Left ventricle myocardium inferior (tissue), 1 donor: ENCODE data around the gene SLC44A1. TPM values are rescaled to one million over a fixed set of nuclear protein-coding genes. Genes with fewer than 3 reads are reported as not detected.

Source experiments
- DNase-seq: peaks from one replicate; pipeline ENCODE4 v3.0.0-alpha.2; 2020
- H3K27ac ChIP-seq: fragments of 200-600 bp; replicated peaks from 2 replicates; pipeline ENCODE4 v1.8.0; 2021
- H3K27me3 ChIP-seq: fragments of 200-600 bp; 2 replicates; pipeline ENCODE4 v1.8.0; 2021; ENCODE audit warnings: low read depth
- H3K36me3 ChIP-seq: fragments of 200-600 bp; 2 replicates; pipeline ENCODE4 v1.8.0; 2021
- H3K4me1 ChIP-seq: fragments of 200-600 bp; 2 replicates; pipeline ENCODE4 v1.8.0; 2021
- H3K4me3 ChIP-seq: fragments of 200-600 bp; 2 replicates; pipeline ENCODE4 v1.8.0; 2021; ENCODE audit warnings: mild to moderate bottlenecking, moderate library complexity
- H3K9me3 ChIP-seq: fragments of 200-600 bp; replicated peaks from 2 replicates; pipeline ENCODE4 v1.8.0; 2021
- CTCF ChIP-seq: fragments of 200-600 bp; IDR thresholded peaks from 2 replicates; pipeline ENCODE4 v1.8.0; 2021; ENCODE audit warnings: antibody characterized with exemption, mild to moderate bottlenecking, borderline replicate concordance
- intact Hi-C: fragments of 100-400 bp; cut with micrococcal nuclease; formaldehyde crosslinking; loops from one replicate; pipeline ENCODE4 v1.11.0; 2022
- total RNA-seq: library from RNA; stranded (reverse); fragmentation: NEBNext Ultra II Directional; extraction: Animal tissue kit (Norgen Biotek cat#: 25700); gene quantifications from one replicate; pipeline ENCODE4 v1.2.1, GENCODE V29; 2021
- donor health status: DM: no; HTN: yes; CAD: no; lungs with severe emphysema.

The SLC44A1 gene
- total RNA-seq, 1 donor from 2014 or later, result 27.0 TPM

GRCh38 chr9:105270711-105271110 is 26.3 kb downstream of the SLC44A1 start:
- Histone ChIP-seq H3K4me1 (peaks cover 7% of the 10 kb centered on the region), H3K27ac (no peak overlapping the region), H3K4me3 (no peak overlapping the region), H3K36me3 (no peaks in the 10 kb centered on the region), H3K27me3 (no peaks in the 10 kb centered on the region), H3K9me3 (peaks cover 9% of the 10 kb centered on the region)
- intact Hi-C loops, result loop anchor here (10.0 kb wide), 1 partner anchor 86 kb away; no protein-coding TSS in a partner anchor
- TF ChIP-seq CTCF, result no peak
- no peak for DNase-seq

- Histone ChIP-seq H3K27ac (no peak overlapping the region), H3K27me3 (no peaks in the 10 kb centered on the region), H3K4me1 (peaks cover 10% of the 10 kb centered on the region), H3K4me3 (no peak overlapping the region), H3K9me3 (no peaks in the 10 kb centered on the region), H3K36me3 (no peaks in the 10 kb centered on the region)
- no peak for TF ChIP-seq CTCF
- no peak for DNase-seq
- intact Hi-C loops, result loop anchor here (10.0 kb wide), 1 partner anchor 89 kb away; no protein-coding TSS in a partner anchor
Observed at GRCh38 chr9:105273731-105274130, 29.3 kb downstream of the SLC44A1 start.

GRCh38 chr9:105275111-105275510 is 30.7 kb downstream of the SLC44A1 start:
- Histone ChIP-seq H3K9me3 (no peaks in the 10 kb centered on the region), H3K27me3 (no peaks in the 10 kb centered on the region), H3K4me1 (peaks cover 12% of the 10 kb centered on the region), H3K27ac (no peak overlapping the region), H3K4me3 (no peak overlapping the region), H3K36me3 (no peaks in the 10 kb centered on the region)
- TF ChIP-seq CTCF, result no peak
- DNase-seq, result no peak
- intact Hi-C loops, result loop anchor here (10.0 kb wide), 1 partner anchor 90 kb away; no protein-coding TSS in a partner anchor

GRCh38 chr9:105275938-105276337 is 31.5 kb downstream of the SLC44A1 start:
- intact Hi-C loops, result loop anchor here (10.0 kb wide), 1 partner anchor 91 kb away; no protein-coding TSS in a partner anchor

GRCh38 chr9:105278751-105279150 is 34.3 kb downstream of the SLC44A1 start:
- H3K36me3 ChIP-seq, result no peaks in the 10 kb centered on the region
- H3K4me3 ChIP-seq, result no peak overlapping the region
- TF ChIP-seq CTCF, result no peak
- peaks cover 11% of the 10 kb centered on the region for H3K4me1 ChIP-seq
- peak overlapping the region; percentile 10 for H3K27ac ChIP-seq
- H3K27me3 ChIP-seq, result no peaks in the 10 kb centered on the region
- no peaks in the 10 kb centered on the region for H3K9me3 ChIP-seq
- intact Hi-C loops, result loop anchor here (10.0 kb wide), 1 partner anchor 94 kb away; no protein-coding TSS in a partner anchor
- DNase-seq, result no peak

More at GRCh38 chr9:105275938-105276337, 31.5 kb downstream of the SLC44A1 start:
- Histone ChIP-seq H3K27me3 (no peaks in the 10 kb centered on the region), H3K4me1 (peaks cover 5% of the 10 kb centered on the region), H3K9me3 (no peaks in the 10 kb centered on the region), H3K27ac (no peak overlapping the region), H3K4me3 (no peak overlapping the region), H3K36me3 (no peaks in the 10 kb centered on the region)
- no peak for DNase-seq
- TF ChIP-seq CTCF, result no peak
